ENCODE measurements around the gene ATP2A3. TPM values are rescaled to one million over a fixed set of nuclear protein-coding genes. Genes with fewer than 3 reads are reported as not detected.

ATP2A3 gene
- total RNA-seq, 4 donors from 2014 or later = 8.5 to 60.7 (median 36.4) TPM

- no peak overlapping the region for H3K4me3 ChIP-seq (ENCODE audit: low read depth, poor library complexity, severe bottlenecking)
- DNase-seq (ENCODE audit: low spot score in 2 of 2) = no peak
- intact Hi-C loops (cut with DNase I; ENCODE audit: low total_unique reads) = no loop called here
- 79 to 82% methylated on average over 16 of the region's 17 CpGs for WGBS, 2 donors
- TF ChIP-seq CTCF (IDR thresholded peaks at IDR 0.05) = no peak
- no peak for TF ChIP-seq POLR2A (IDR thresholded peaks at IDR 0.05)
Observed at GRCh38 chr17:3925684-3926485, 38.4 kb downstream of the ATP2A3 start.

GRCh38 chr17:3924512-3925350, 39.5 kb downstream of the ATP2A3 start:
- intact Hi-C loops (cut with DNase I; ENCODE audit: low total_unique reads) = no loop called here
- 75 to 87% methylated on average over 34 to 40 of the region's 40 CpGs for WGBS, 2 donors
- TF ChIP-seq POLR2A (IDR thresholded peaks at IDR 0.05) (no peak), CTCF (IDR thresholded peaks at IDR 0.05) (no peak)
- DNase-seq (ENCODE audit: low spot score in 2 of 2) = no peak
- no peak overlapping the region for H3K4me3 ChIP-seq (ENCODE audit: low read depth, poor library complexity, severe bottlenecking)

GRCh38 chr17:3923466-3924190, 40.6 kb downstream of the ATP2A3 start:
- intact Hi-C loops (cut with DNase I; ENCODE audit: low total_unique reads) = no loop called here
- no peak for TF ChIP-seq CTCF (IDR thresholded peaks at IDR 0.05)
- TF ChIP-seq POLR2A (IDR thresholded peaks at IDR 0.05) = no peak

GRCh38 chr17:3922765-3923164, 41.5 kb downstream of the ATP2A3 start:
- whole genome bisulfite sequencing, 2 donors = 88 to 89% methylated on average over 7 of the region's 7 CpGs

More at GRCh38 chr17:3923466-3924190, 40.6 kb downstream of the ATP2A3 start:
- 88 to 89% methylated on average over 17 to 18 of the region's 18 CpGs for WGBS, 2 donors
- DNase-seq (ENCODE audit: low spot score in 2 of 2) = no peak
- no peak overlapping the region for H3K4me3 ChIP-seq (ENCODE audit: low read depth, poor library complexity, severe bottlenecking)

More at GRCh38 chr17:3922765-3923164, 41.5 kb downstream of the ATP2A3 start:
- intact Hi-C loops (cut with DNase I; ENCODE audit: low total_unique reads) = no loop called here
- H3K4me3 ChIP-seq (ENCODE audit: low read depth, poor library complexity, severe bottlenecking) = no peak overlapping the region
- no peak for DNase-seq (ENCODE audit: low spot score in 2 of 2)
- no peak for TF ChIP-seq CTCF (IDR thresholded peaks at IDR 0.05)
- TF ChIP-seq POLR2A (IDR thresholded peaks at IDR 0.05) = no peak
